Activated T-cell treated with anti-CD3 and anti-CD28 coated beads, Interleukin-2, amount 50 U/mL, for 24 hours (primary cell): ENCODE data around the gene OR10Z1.

Experiments used
- DNase-seq: peaks from one replicate; pipeline ENCODE4 v3.0.0-alpha.2; 2020
- H3K27ac Mint-ChIP-seq: 2 replicates; pipeline ENCODE4 v1.8.0; 2020; ENCODE audit warnings: mild to moderate bottlenecking, mixed read lengths
- H3K27me3 Mint-ChIP-seq: 2 replicates; pipeline ENCODE4 v1.8.0; 2020; ENCODE audit warnings: mixed read lengths
- H3K36me3 Mint-ChIP-seq: 2 replicates; pipeline ENCODE4 v1.8.0; 2020; ENCODE audit warnings: low read depth, mixed read lengths
- H3K4me1 Mint-ChIP-seq: 2 replicates; pipeline ENCODE4 v1.8.0; 2020; ENCODE audit warnings: low read depth, mixed read lengths
- H3K4me3 Mint-ChIP-seq: 2 replicates; pipeline ENCODE4 v1.8.0; 2020; ENCODE audit warnings: mild to moderate bottlenecking, moderate library complexity, mixed read lengths
- H3K9me3 Mint-ChIP-seq: 2 replicates; pipeline ENCODE4 v1.8.0; 2020; ENCODE audit warnings: mixed read lengths

OR10Z1 gene

GRCh38 chr1:158644449-158644848, 39.4 kb downstream of the OR10Z1 start:
- H3K4me3 Mint-ChIP-seq, result no peak overlapping the region
- H3K27ac Mint-ChIP-seq, result no peak overlapping the region

GRCh38 chr1:158646465-158646864, 41.4 kb downstream of the OR10Z1 start:
- Mint-ChIP-seq H3K27ac (no peak overlapping the region), H3K4me1 (peaks cover 13% of the 10 kb centered on the region), H3K4me3 (no peak overlapping the region), H3K27me3 (no peaks in the 10 kb centered on the region), H3K9me3 (no peaks in the 10 kb centered on the region), H3K36me3 (no peaks in the 10 kb centered on the region)
- no peak for DNase-seq

More at GRCh38 chr1:158644449-158644848, 39.4 kb downstream of the OR10Z1 start:
- no peaks in the 10 kb centered on the region for H3K27me3 Mint-ChIP-seq
- no peaks in the 10 kb centered on the region for H3K9me3 Mint-ChIP-seq
- H3K4me1 Mint-ChIP-seq, result peaks cover 13% of the 10 kb centered on the region
- no peaks in the 10 kb centered on the region for H3K36me3 Mint-ChIP-seq
- no peak for DNase-seq

GRCh38 chr1:158649052-158649451, 44.0 kb downstream of the OR10Z1 start:
- Mint-ChIP-seq H3K4me1 (peaks cover 18% of the 10 kb centered on the region), H3K27me3 (peaks cover 5% of the 10 kb centered on the region), H3K36me3 (no peaks in the 10 kb centered on the region), H3K9me3 (no peaks in the 10 kb centered on the region), H3K27ac (no peak overlapping the region), H3K4me3 (no peak overlapping the region)
- no peak for DNase-seq

GRCh38 chr1:158652721-158653334, 47.8 kb downstream of the OR10Z1 start:
- Mint-ChIP-seq H3K27me3 (peaks cover 8% of the 10 kb centered on the region), H3K36me3 (no peaks in the 10 kb centered on the region), H3K27ac (no peak overlapping the region), H3K4me3 (no peak overlapping the region), H3K9me3 (no peaks in the 10 kb centered on the region), H3K4me1 (peaks cover 9% of the 10 kb centered on the region)
- no peak for DNase-seq

DNA sequence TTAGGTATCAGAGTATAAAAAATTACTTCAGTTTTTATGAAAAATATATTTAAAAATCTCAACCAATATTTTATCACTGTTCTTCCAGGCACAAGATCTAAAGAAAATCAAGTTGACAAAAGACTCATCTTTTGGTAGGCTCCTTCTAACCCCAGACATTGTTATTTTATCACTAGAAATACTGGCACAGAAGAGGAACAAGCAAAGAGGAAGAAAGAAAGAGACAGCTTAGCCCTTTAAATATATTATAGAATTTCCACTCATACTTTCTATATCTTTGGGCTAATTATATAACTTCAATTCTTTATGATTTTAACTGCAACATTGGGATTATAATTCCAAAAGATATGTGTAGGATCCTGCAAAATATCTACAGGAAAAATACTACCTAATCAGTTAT, 49.0 kb downstream of the OR10Z1 start:
- peaks cover 8% of the 10 kb centered on the region for H3K27me3 Mint-ChIP-seq
- H3K36me3 Mint-ChIP-seq, result no peaks in the 10 kb centered on the region
- H3K9me3 Mint-ChIP-seq, result no peaks in the 10 kb centered on the region
- no peak overlapping the region for H3K27ac Mint-ChIP-seq
- no peak overlapping the region for H3K4me3 Mint-ChIP-seq
- DNase-seq, result no peak
- H3K4me1 Mint-ChIP-seq, result peaks cover 9% of the 10 kb centered on the region

- H3K27ac Mint-ChIP-seq, result no peak overlapping the region
- DNase-seq, result no peak
- no peaks in the 10 kb centered on the region for H3K9me3 Mint-ChIP-seq
- H3K4me3 Mint-ChIP-seq, result no peak overlapping the region
- H3K27me3 Mint-ChIP-seq, result peaks cover 8% of the 10 kb centered on the region
- peaks cover 9% of the 10 kb centered on the region for H3K4me1 Mint-ChIP-seq
- H3K36me3 Mint-ChIP-seq, result no peaks in the 10 kb centered on the region
Observed at GRCh38 chr1:158654571-158654970, 49.5 kb downstream of the OR10Z1 start.
